Mucosa of rectum (tissue), 2 donors: ENCODE data around the gene MORN1.
A peak's percentile ranks its signal among the peaks of the same experiment; 100 is the strongest.

Source experiments
- H3K27ac ChIP-seq, 2 donors: one replicate each; pipeline ENCODE4 v1.7.0; 2013; ENCODE audit warnings: inconsistent platforms in 2 of 2, low read depth in 2 of 2, low read length in 2 of 2
- H3K27me3 ChIP-seq, 2 donors: one replicate each; pipeline ENCODE4 v1.7.0; 2013; ENCODE audit warnings: low read length in 2 of 2; ENCODE audit not compliant: control insufficient read depth in 2 of 2, insufficient read depth in 2 of 2
- H3K36me3 ChIP-seq, 2 donors: one replicate each; pipeline ENCODE4 v1.7.0; 2013; ENCODE audit warnings: low read length in 2 of 2; ENCODE audit not compliant: control insufficient read depth in 2 of 2, insufficient read depth in 2 of 2
- H3K4me1 ChIP-seq, 2 donors: one replicate each; pipeline ENCODE4 v1.7.0; 2013; ENCODE audit warnings: low read length in 2 of 2, mild to moderate bottlenecking in 1 of 2; ENCODE audit not compliant: control insufficient read depth in 2 of 2, insufficient read depth in 2 of 2
- H3K4me3 ChIP-seq, 2 donors: one replicate each; pipeline ENCODE4 v1.7.0; 2013; ENCODE audit warnings: low read length in 2 of 2
- H3K9ac ChIP-seq, 2 donors: one replicate each; pipeline ENCODE4 v1.7.0; 2013; ENCODE audit warnings: low read length in 2 of 2, low read depth in 1 of 2, mild to moderate bottlenecking in 1 of 2
- H3K9me3 ChIP-seq, 2 donors: one replicate each; pipeline ENCODE4 v1.7.0; 2013; ENCODE audit warnings: low read length in 2 of 2; ENCODE audit not compliant: control insufficient read depth in 2 of 2
- donor health status: healthy.
- donor health status: Normal muscosa, but diverticular disease.

The MORN1 gene

DNA sequence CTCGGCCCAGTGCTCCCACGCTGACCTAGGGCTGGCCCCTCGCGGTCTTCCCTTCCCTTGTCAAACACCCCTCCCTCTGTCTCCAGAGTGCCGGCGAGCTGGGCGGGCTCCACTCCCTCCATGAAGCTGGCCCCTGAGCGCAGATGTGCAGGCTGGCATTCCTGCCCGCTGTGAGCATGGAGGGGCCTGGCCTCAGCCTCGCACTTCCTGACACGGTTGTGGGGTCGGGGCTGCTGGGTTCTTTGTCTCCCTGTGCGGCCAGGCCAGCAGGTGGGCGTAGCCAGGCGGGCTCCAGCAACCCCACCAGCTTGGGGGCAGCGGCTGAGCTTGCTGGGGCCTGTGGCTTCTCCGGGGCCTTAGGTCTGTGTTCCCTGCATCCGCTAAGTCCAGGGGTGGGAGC, 35.2 kb upstream of the MORN1 start:
- H3K9me3 ChIP-seq = peaks cover 0 to 3% of the 10 kb centered on the region in 2 donors
- no peak overlapping the region for H3K4me3 ChIP-seq
- no peak overlapping the region for H3K9ac ChIP-seq
- no peaks in the 10 kb centered on the region for H3K4me1 ChIP-seq
- no peak overlapping the region for H3K27ac ChIP-seq
- no peaks in the 10 kb centered on the region for H3K36me3 ChIP-seq
- no peaks in the 10 kb centered on the region for H3K27me3 ChIP-seq

DNA sequence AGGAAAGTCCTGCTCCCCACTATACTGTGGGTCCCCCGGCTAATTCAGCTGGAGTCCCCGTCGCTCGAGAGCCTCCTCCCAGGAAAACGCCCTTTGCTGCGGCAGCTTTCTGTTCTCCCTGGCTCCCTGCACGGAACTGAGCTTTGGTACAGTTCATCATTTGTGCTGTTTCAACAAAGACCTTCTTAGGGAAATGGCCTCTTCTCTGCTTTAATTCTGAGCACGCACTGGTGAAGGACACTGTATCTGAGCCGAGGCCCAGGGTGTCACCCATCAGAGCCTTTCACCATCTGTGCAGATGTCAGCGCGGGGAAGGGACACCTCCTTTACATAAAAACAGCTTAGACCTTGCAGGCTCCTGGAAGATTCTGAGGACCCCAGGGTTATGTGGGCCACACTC, 34.5 kb upstream of the MORN1 start:
- H3K27me3 ChIP-seq = no peaks in the 10 kb centered on the region
- no peak overlapping the region for H3K4me3 ChIP-seq
- no peak overlapping the region for H3K9ac ChIP-seq
- no peak overlapping the region for H3K27ac ChIP-seq
- no peaks in the 10 kb centered on the region for H3K4me1 ChIP-seq
- no peaks in the 10 kb centered on the region for H3K36me3 ChIP-seq
- H3K9me3 ChIP-seq = peaks cover 0 to 3% of the 10 kb centered on the region in 2 donors

- Histone ChIP-seq H3K27me3 (no peaks in the 10 kb centered on the region), H3K4me3 (no peak overlapping the region)
Observed at GRCh38 chr1:2422523-2422922, 31.2 kb upstream of the MORN1 start.

DNA sequence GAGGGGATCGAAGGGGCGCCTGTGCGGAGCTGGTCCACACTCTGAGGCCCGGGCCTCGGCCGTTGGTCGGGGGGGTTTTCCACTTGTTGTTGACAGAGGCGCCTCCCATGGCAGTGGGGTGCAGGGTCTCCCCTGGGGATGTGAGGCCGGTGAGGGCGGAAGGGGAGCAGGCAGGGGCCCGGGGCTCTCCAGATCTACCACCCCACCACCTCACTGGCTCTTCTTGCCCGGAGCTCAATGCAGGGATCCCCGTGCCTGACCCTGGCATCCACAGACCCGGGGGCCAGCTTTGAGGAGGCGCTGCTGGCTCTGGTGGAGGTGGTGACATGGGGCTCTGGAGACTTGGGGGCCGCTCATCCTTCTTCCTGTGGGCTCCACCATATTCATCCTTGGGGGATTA, 28.1 kb upstream of the MORN1 start:
- Histone ChIP-seq H3K4me3 (no peak overlapping the region), H3K36me3 (no peaks in the 10 kb centered on the region), H3K4me1 (peaks cover 20 to 21% of the 10 kb centered on the region in 2 donors), H3K27ac (no peak overlapping the region), H3K9me3 (peaks cover 0 to 3% of the 10 kb centered on the region in 2 donors), H3K9ac (no peak overlapping the region), H3K27me3 (no peaks in the 10 kb centered on the region)

More at GRCh38 chr1:2422523-2422922, 31.2 kb upstream of the MORN1 start:
- no peak overlapping the region for H3K9ac ChIP-seq
- no peaks in the 10 kb centered on the region for H3K4me1 ChIP-seq
- H3K9me3 ChIP-seq = peaks cover 0 to 3% of the 10 kb centered on the region in 2 donors
- H3K27ac ChIP-seq = no peak overlapping the region
- H3K36me3 ChIP-seq = no peaks in the 10 kb centered on the region

DNA sequence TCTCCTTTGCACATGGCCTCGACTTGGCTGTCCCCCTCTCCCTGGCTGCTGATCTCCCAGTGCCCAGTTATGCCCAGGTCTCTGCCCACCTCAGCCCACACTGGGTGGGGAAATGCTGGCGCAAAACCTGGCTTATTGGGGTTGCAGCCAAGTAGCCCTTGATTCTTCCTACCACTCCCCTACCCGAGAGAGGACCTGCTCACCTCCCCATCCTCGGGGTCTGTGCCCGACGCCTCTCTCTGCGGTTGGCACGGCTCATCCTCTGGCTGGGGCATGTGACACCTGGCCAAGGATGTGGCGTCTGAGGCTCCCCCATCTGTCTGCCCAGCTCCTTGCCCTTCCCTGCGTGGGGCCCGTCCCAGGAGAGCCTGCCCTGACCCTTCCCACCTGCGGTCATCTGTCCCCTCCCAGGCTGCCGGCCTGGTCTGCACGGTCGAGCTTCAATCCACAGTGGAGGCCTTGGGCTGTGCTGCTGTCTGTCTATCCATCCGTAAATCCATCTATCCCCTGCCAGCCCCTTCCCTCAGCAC, 27.5 kb upstream of the MORN1 start:
- H3K36me3 ChIP-seq = no peaks in the 10 kb centered on the region
- H3K27me3 ChIP-seq = no peaks in the 10 kb centered on the region
- no peak overlapping the region for H3K4me3 ChIP-seq
- H3K9ac ChIP-seq = no peak overlapping the region
- no peak overlapping the region for H3K27ac ChIP-seq
- H3K9me3 ChIP-seq = peaks cover 0 to 3% of the 10 kb centered on the region in 2 donors
- peaks cover 25 to 27% of the 10 kb centered on the region in 2 donors for H3K4me1 ChIP-seq

DNA sequence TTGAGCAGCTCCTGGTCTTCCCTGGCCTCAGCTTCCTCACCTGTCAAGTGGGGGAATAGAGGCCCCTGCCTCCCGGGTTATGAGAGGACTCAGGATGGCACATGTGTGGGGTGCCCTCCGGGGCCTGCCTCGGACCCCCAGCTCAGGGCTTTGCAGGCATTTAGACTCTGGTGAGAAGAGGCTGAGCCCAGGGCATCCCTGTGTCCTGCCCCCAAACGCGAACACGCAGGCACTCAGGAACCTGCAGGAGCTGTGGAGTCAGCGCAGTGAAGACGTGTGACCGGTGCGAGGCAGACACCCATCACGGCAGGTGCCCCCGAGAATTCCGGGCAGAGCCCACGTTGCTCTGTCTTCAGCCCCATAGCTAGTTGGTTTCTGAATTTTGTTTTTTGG, 26.5 kb upstream of the MORN1 start:
- no peak overlapping the region for H3K9ac ChIP-seq
- H3K36me3 ChIP-seq = no peaks in the 10 kb centered on the region
- no peak overlapping the region for H3K4me3 ChIP-seq
- peaks cover 35 to 36% of the 10 kb centered on the region in 2 donors for H3K4me1 ChIP-seq
- H3K27ac ChIP-seq = no peak overlapping the region
- H3K27me3 ChIP-seq = no peaks in the 10 kb centered on the region
- H3K9me3 ChIP-seq = no peaks in the 10 kb centered on the region

DNA sequence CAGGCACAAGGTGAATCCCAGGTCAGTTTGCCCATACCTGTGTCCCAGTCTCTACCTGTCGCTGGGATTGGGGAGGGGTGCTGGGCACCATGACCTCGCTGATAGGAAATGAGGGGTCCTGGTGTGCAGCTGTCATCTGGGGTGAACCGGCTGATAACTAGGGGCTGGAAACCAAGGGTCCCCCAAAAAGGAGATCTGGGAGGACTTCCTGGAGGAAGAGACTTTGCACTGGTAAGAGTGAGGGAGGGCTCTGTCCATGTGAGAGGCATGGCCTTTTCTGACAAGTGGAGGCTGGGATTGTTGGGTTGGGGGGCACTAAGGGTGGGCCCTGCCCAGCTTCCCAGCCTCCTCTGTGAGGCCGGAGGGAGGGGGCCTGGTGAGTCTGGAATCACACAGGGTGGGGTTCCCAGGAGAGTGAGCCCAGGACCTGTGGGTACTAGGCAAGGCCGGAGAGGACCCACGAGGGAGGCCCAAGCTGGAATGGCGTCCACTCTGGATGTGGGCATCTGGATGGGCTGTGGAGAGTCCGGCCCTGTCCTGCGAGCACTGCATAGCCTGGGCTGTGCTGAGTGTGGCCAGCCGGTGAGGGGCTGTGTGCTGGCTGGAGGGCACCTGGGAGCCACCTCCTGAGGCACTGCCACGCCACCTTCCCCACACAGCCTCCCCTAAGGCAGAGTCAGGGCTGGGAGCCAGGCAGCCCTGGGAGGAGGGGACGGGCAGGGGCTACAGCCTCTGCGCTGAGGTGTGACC, 25.9 kb upstream of the MORN1 start:
- H3K9ac ChIP-seq = peak overlapping the region in 1 of 2 donors; percentile 80
- H3K36me3 ChIP-seq = no peaks in the 10 kb centered on the region
- peak overlapping the region in 1 of 2 donors; percentile 2 for H3K4me3 ChIP-seq
- peaks cover 35 to 36% of the 10 kb centered on the region in 2 donors for H3K4me1 ChIP-seq
- no peaks in the 10 kb centered on the region for H3K9me3 ChIP-seq
- H3K27me3 ChIP-seq = no peaks in the 10 kb centered on the region
- H3K27ac ChIP-seq = no peak overlapping the region

GRCh38 chr1:2416403-2416802, 25.0 kb upstream of the MORN1 start:
- peak overlapping the region; percentile 2 to 70 for H3K4me3 ChIP-seq
- H3K4me1 ChIP-seq = peaks cover 41 to 42% of the 10 kb centered on the region in 2 donors
- no peaks in the 10 kb centered on the region for H3K27me3 ChIP-seq
- peak overlapping the region; percentile 63 to 80 for H3K9ac ChIP-seq
- no peaks in the 10 kb centered on the region for H3K9me3 ChIP-seq
- H3K27ac ChIP-seq = peak overlapping the region; percentile 84 to 90
- no peaks in the 10 kb centered on the region for H3K36me3 ChIP-seq

DNA sequence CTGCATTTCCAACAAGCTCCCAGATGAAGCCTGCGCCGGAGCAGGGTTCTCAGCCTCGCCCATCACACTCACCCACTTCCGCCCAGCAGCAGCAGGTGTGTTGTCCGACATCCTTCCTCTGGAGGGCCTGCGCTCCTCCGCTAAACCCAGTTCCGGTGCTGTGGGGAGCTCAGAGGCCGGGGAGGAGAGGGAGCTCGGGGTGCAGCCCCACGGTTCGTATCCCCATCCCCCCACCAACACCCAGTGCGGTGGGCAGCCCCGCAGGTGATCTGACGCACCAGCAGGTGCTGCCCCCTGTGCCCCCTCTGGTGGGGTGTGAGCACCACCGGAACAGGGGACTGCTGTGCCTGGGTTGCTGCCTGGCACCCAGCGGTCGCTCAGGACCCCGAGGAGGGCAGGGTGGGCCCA, 24.5 kb upstream of the MORN1 start:
- Histone ChIP-seq H3K27ac (peak overlapping the region; percentile 84 to 90), H3K4me3 (peak overlapping the region; percentile 70 to 71)

DNA sequence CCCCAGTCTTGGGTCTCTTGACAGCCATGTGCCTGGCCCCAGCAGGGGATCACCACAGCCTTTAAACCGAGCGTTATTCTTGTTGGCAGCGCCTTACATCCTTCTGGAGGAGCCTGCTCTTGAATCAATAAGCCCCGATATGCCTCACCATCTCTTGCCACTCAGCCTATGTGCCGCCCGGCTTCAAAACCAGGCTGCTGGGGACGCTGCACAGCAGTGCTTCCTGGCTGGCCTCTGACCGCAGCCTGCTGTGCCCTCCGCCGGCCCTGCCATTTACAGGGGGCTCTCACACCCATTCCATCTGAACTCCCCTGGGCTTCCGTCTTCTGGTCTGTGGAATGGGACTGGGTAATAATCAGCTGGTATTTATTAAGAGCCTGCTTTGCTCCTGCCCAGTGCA, 24.0 kb upstream of the MORN1 start:
- H3K4me1 ChIP-seq = peaks cover 41 to 42% of the 10 kb centered on the region in 2 donors
- H3K27ac ChIP-seq = peak overlapping the region; percentile 84 to 90
- no peaks in the 10 kb centered on the region for H3K9me3 ChIP-seq
- peak overlapping the region; percentile 63 to 80 for H3K9ac ChIP-seq
- H3K4me3 ChIP-seq = peak overlapping the region; percentile 70 to 71
- H3K36me3 ChIP-seq = no peaks in the 10 kb centered on the region
- H3K27me3 ChIP-seq = no peaks in the 10 kb centered on the region

More for the DNA sequence above, 24.5 kb upstream of the MORN1 start:
- Histone ChIP-seq H3K36me3 (no peaks in the 10 kb centered on the region), H3K9ac (peak overlapping the region; percentile 63 to 80), H3K27me3 (no peaks in the 10 kb centered on the region), H3K4me1 (peaks cover 41 to 42% of the 10 kb centered on the region in 2 donors), H3K9me3 (no peaks in the 10 kb centered on the region)
